Common myeloid progenitor, CD34-positive (primary cell): Measurements from ENCODE around the gene NIPAL4.

ENCODE experiments used
- CTCF ChIA-PET: fragments of 350-600 bp; sonication (Branson Sonifier 250); formaldehyde crosslinking; loops from one replicate; lab custom pipeline; 2021; ENCODE audit warnings: antibody characterized with exemption; lab: Charles Lee
- POLR2A ChIA-PET: fragments of 350-600 bp; sonication (Branson Sonifier 250); formaldehyde crosslinking; loops from one replicate; lab custom pipeline; 2021; ENCODE audit warnings: antibody characterized with exemption; lab: Charles Lee
- DNase-seq, 3 donors: peaks; one replicate each; pipeline versions ENCODE4 v3.0.0 to v3.0.0-alpha.2; 2013
- H3K27ac ChIP-seq, 2 experiments: 1 replicate in 1 of 2; 2 replicates in 1 of 2; pipeline ENCODE4 v1.7.0; 2013; ENCODE audit warnings: inconsistent platforms in 2 of 2, low read length in 2 of 2, mild to moderate bottlenecking in 2 of 2, low read depth in 1 of 2, moderate library complexity in 1 of 2; ENCODE audit not compliant: severe bottlenecking in 2 of 2, insufficient read depth in 1 of 2, poor library complexity in 1 of 2
- H3K27me3 ChIP-seq, 5 experiments: replicated peaks in 2 of 5; 1 replicate in 3 of 5; 2 replicates in 2 of 5; pipeline versions ENCODE4 v1.6.1 to v1.7.0; 2013; ENCODE audit warnings: low read length in 4 of 5, mild to moderate bottlenecking in 2 of 5, moderate library complexity in 2 of 5, inconsistent platforms in 1 of 5; ENCODE audit not compliant: insufficient read depth in 5 of 5, control insufficient read depth in 4 of 5
- H3K36me3 ChIP-seq, 4 experiments: 1 replicate in 2 of 4; 2 replicates in 2 of 4; pipeline versions ENCODE4 v1.6.1 to v1.7.0; 2013; ENCODE audit warnings: low read length in 3 of 4, control low read depth in 1 of 4, mild to moderate bottlenecking in 1 of 4; ENCODE audit not compliant: control insufficient read depth in 4 of 4, insufficient read depth in 4 of 4
- H3K4me1 ChIP-seq, 4 experiments: 1 replicate in 3 of 4; 2 replicates in 1 of 4; pipeline versions ENCODE4 v1.6.1 to v1.7.1; 2013; ENCODE audit warnings: low read length in 3 of 4, mild to moderate bottlenecking in 3 of 4, control low read depth in 1 of 4, inconsistent platforms in 1 of 4, moderate library complexity in 1 of 4; ENCODE audit not compliant: control insufficient read depth in 4 of 4, insufficient read depth in 4 of 4; ENCODE audit errors: control extremely low read depth in 1 of 4
- H3K4me3 ChIP-seq, 7 experiments: 1 replicate in 4 of 7; 2 replicates in 3 of 7; pipeline versions ENCODE4 v1.5.1 to v1.7.0; 2013; ENCODE audit warnings: mild to moderate bottlenecking in 7 of 7, low read length in 6 of 7, moderate library complexity in 6 of 7, inconsistent platforms in 2 of 7, low read depth in 2 of 7, control low read depth in 1 of 7; ENCODE audit not compliant: insufficient read depth in 4 of 7, control insufficient read depth in 1 of 7; ENCODE audit errors: extremely low read depth in 1 of 7
- H3K9me3 ChIP-seq, 5 experiments: 1 replicate in 4 of 5; 2 replicates in 1 of 5; pipeline versions ENCODE4 v1.6.1 to v1.7.1; 2013; ENCODE audit warnings: low read length in 4 of 5, mild to moderate bottlenecking in 2 of 5, inconsistent platforms in 1 of 5, low read depth in 1 of 5, moderate library complexity in 1 of 5; ENCODE audit not compliant: control insufficient read depth in 4 of 5, insufficient read depth in 2 of 5; ENCODE audit errors: control extremely low read depth in 1 of 5
- WGBS: methylation state at CpG from one replicate; pipeline ENCODE4 v1.1.5; 2013; ENCODE audit not compliant: insufficient coverage; 5-methylcytosine and 5-hydroxymethylcytosine counted together

The NIPAL4 gene

DNA sequence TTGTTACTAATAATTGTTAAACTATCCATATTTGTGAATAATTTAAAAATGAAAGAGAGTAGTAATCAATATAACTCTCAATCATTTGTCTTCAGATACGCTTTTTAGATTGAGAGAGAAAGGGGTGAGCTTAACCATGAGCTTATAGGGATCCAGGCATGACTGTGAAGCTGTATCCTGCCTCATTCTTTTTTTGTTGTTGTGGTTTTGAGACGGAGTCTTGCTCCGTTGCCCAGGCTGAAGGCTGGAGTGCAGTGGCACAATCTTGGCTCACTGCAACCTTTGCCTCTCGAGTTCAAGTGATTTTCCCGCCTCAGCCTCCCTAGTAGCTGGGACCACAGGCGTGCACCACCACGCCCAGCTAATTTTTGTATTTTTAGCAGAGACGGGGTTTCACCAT is 44.0 kb downstream of the NIPAL4 start:
- Histone ChIP-seq H3K27me3 (no peaks in the 10 kb centered on the region), H3K36me3 (no peaks in the 10 kb centered on the region), H3K9me3 (no peaks in the 10 kb centered on the region), H3K4me1 (peaks cover 7 to 26% (median 14%) of the 10 kb centered on the region in 4 experiments), H3K4me3 (no peak overlapping the region), H3K27ac (no peak overlapping the region)
- WGBS: 98% methylated on average over 7 of the region's 8 CpGs
- ChIA-PET POLR2A (interaction anchor here (0.6 kb wide), 1 partner anchor 228 kb away, joined by 3 read pairs; no protein-coding TSS in a partner anchor), CTCF (interaction anchor here (0.8 kb wide), 2 partner anchors 12 to 57 kb away, joined by 3 read pairs; no protein-coding TSS in a partner anchor)
- no peak for DNase-seq

DNA sequence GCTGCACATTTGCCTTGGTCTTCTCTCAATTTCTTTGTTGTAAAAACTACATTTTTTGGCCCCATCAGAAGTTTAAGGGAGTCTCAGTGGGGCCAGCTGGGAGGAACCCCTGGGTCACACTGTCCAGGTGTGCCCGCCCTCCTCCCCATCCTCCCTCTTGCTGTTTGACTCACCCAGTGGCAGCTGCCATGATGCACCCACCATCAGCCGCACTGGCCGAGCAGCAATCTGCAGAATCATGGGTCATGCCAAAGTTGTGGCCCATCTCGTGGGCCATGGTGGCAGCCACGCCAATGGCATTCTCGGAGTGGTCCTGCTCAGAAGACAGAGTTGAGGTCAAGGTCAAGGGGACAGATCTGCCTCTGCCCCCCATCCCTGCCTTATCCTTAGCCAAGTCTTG is 45.5 kb downstream of the NIPAL4 start:
- 97% methylated on average over 6 of the region's 6 CpGs for WGBS
- DNase-seq: no peak
- ChIA-PET CTCF (interaction anchor here (0.6 kb wide), 2 partner anchors 179 to 267 kb away, joined by 3 read pairs; no protein-coding TSS in a partner anchor), POLR2A (interaction anchor here (0.6 kb wide), 1 partner anchor 66 kb away, joined by 4 read pairs; no protein-coding TSS in a partner anchor)
- H3K27me3 ChIP-seq: no peaks in the 10 kb centered on the region
- no peak overlapping the region for H3K4me3 ChIP-seq
- H3K4me1 ChIP-seq: peaks cover 7 to 26% (median 14%) of the 10 kb centered on the region in 4 experiments
- H3K36me3 ChIP-seq: no peaks in the 10 kb centered on the region
- no peak overlapping the region for H3K27ac ChIP-seq
- H3K9me3 ChIP-seq: no peaks in the 10 kb centered on the region

DNA sequence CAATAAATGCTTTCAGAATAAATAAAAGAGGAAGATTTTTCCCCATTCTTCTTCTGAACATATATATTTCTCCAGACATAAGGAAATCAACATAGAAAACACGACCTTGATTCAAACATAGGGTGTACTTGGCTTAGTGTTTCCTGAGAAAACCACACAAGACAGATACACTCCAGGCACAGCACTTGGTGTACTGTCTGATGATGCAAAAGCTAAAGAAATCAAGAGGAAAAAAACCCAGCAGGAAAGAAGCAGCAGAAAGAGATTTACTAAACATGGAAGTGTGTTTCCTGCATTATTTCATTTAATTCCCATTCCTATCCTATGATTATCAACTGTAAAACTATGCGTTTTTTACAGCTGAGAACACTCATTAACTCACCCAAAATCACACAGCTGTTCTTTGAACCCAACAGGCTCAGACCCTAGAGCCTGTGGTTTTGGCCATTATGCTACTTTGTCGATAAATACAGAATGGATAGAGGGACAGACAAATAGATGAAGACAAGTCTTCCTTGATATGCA is 46.1 kb downstream of the NIPAL4 start:
- CTCF ChIA-PET: interaction anchor here (0.6 kb wide), 1 partner anchor 180 kb away, joined by 3 read pairs; no protein-coding TSS in a partner anchor
- WGBS: 50% methylated on average over 2 of the region's 3 CpGs
- Histone ChIP-seq H3K27ac (no peak overlapping the region), H3K4me1 (peaks cover 7 to 25% (median 13%) of the 10 kb centered on the region in 4 experiments), H3K4me3 (no peak overlapping the region), H3K36me3 (no peaks in the 10 kb centered on the region), H3K27me3 (no peaks in the 10 kb centered on the region), H3K9me3 (no peaks in the 10 kb centered on the region)
- no peak for DNase-seq
- POLR2A ChIA-PET: no interaction called here

DNA sequence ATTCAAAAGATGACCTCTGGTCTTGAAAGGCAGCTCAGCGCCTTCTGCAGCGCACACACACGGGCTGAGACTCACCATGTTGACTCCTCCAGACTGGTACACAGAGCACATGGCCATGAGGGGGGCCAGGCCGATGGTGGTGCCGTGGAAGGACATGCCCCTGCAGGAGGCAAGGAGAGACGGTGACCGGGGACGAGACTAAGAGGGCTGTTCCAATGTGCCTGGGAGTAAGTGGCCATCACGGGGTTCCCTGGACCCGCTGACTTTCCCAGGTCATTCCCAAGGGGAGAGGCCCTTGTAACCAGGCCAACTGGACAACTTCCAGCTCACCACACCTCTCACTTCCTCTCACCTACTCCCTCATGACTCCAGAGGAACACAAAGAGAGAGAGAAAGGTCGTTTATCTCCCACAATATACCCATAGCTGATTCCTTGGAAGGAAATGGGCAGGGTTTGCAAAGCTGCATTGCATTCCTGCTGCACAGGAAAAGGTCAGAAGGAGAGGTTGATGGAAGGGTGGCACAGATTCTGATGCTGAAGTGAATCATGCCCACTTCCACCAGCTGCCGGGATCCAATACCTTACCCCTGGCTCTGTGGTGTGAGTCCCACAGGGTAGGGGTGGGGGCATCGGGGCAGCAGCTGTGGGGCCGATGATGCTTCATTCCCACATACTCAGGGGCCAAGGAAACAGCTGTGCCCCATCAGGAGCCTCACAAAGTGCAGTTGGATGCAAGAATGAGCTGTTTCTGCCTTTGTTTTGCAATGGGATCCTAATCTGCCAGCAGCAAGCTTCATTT is 47.2 kb downstream of the NIPAL4 start:
- ChIA-PET POLR2A (no interaction called here), CTCF (no interaction called here)
- no peak for DNase-seq
- no peaks in the 10 kb centered on the region for H3K27me3 ChIP-seq
- H3K4me3 ChIP-seq: no peak overlapping the region
- H3K27ac ChIP-seq: no peak overlapping the region
- no peaks in the 10 kb centered on the region for H3K9me3 ChIP-seq
- peaks cover 2 to 14% (median 5%) of the 10 kb centered on the region in 4 experiments for H3K4me1 ChIP-seq
- WGBS: 96% methylated on average over 6 of the region's 14 CpGs
- H3K36me3 ChIP-seq: no peaks in the 10 kb centered on the region

DNA sequence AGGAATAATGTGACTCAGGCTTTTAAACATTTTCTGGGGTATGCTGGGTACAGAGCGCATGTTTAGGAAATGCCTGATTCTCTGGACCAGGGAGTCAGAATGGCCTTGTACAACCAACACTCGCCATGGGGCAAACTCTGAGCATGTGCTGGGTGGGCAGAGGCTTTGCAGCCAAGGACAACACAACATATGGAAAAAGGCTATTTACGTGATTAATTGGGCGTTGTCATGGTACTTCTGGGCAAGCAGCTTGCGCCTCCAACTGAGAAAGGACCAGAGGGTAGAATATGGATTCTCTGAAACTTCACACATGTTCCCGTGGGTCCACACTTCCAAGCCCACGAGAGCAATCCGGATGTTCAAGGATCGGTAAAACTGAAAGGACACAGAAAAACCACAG is 49.1 kb downstream of the NIPAL4 start:
- Histone ChIP-seq H3K9me3 (no peaks in the 10 kb centered on the region), H3K27ac (no peak overlapping the region), H3K36me3 (no peaks in the 10 kb centered on the region), H3K4me1 (peaks cover 0 to 5% (median 4%) of the 10 kb centered on the region in 4 experiments), H3K4me3 (no peak overlapping the region), H3K27me3 (no peaks in the 10 kb centered on the region)
- 95% methylated on average over 5 of the region's 9 CpGs for WGBS
- POLR2A ChIA-PET: no interaction called here
- DNase-seq: no peak
- CTCF ChIA-PET: interaction anchor here (0.9 kb wide), 1 partner anchor 15 kb away, joined by 3 read pairs; no protein-coding TSS in a partner anchor

DNA sequence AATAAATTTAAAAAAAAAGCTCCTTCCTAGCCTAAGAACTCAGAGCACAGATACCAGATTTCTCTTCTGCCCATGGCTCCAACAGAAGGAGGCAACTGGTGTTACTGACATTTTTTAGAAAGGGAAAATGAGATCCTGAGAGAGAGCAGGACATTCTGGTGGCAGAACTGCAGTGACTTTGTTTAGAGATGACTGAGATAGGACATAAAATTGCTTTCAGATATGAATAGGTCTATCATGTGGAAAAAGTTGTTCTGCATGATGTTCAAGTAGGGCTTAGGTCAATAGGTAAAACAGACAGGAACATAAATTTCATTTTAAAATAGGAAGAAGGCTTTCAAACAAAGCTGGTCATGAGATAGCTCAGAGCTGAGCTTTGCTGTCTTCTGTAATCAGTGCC is 49.6 kb downstream of the NIPAL4 start:
- no peaks in the 10 kb centered on the region for H3K9me3 ChIP-seq
- CTCF ChIA-PET: interaction anchor here (0.9 kb wide), 1 partner anchor 15 kb away, joined by 3 read pairs; no protein-coding TSS in a partner anchor
- no peak for DNase-seq
- POLR2A ChIA-PET: no interaction called here
- H3K4me3 ChIP-seq: no peak overlapping the region
- H3K36me3 ChIP-seq: no peaks in the 10 kb centered on the region
- H3K27ac ChIP-seq: no peak overlapping the region
- no peaks in the 10 kb centered on the region for H3K27me3 ChIP-seq
- H3K4me1 ChIP-seq: peaks cover 0 to 5% (median 4%) of the 10 kb centered on the region in 4 experiments

DNA sequence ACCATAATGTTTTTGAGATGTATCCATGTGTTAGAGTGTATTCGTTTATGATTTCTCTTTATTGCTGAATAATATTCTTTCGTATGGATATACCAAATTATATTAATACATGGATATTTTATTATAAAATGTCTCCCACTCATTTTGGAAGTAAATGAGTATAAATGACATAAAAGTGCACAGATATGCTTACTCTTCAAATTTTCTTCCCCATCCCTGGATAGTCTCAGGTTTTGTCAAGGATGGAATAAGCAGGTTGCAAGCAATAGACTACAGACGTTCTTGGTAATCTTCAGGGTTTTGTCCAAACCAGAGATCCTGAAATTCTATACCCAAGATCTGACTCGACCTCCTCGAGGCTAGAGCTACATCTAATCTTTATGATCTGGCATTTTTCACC is 50.7 kb downstream of the NIPAL4 start:
- H3K36me3 ChIP-seq: no peaks in the 10 kb centered on the region
- peaks cover 0 to 5% (median under 1%) of the 10 kb centered on the region in 4 experiments for H3K4me1 ChIP-seq
- DNase-seq: no peak
- H3K4me3 ChIP-seq: no peak overlapping the region
- POLR2A ChIA-PET: no interaction called here
- H3K27ac ChIP-seq: no peak overlapping the region
- 100% methylated on average over 1 of the region's 5 CpGs for WGBS
- no peaks in the 10 kb centered on the region for H3K9me3 ChIP-seq
- H3K27me3 ChIP-seq: no peaks in the 10 kb centered on the region
- CTCF ChIA-PET: no interaction called here
